Glutamatergic neuron (in vitro differentiated cells): ENCODE measurements around the gene SETDB1. TPM values are rescaled to one million over a fixed set of nuclear protein-coding genes. Genes with fewer than 3 reads are reported as not detected.
A peak's percentile ranks its signal among the peaks of the same experiment; 100 is the strongest.

Experiments used
- DNase-seq: peaks from one replicate; pipeline ENCODE4 v3.0.0; 2022
- H3K27ac Mint-ChIP-seq: one replicate; pipeline ENCODE4 v1.8.0; 2020; ENCODE audit warnings: mild to moderate bottlenecking, mixed read lengths, inconsistent platforms; ENCODE audit not compliant: unreplicated experiment
- H3K27me3 Mint-ChIP-seq: one replicate; pipeline ENCODE4 v1.8.0; 2020; ENCODE audit warnings: mild to moderate bottlenecking, moderate library complexity, mixed read lengths, inconsistent platforms; ENCODE audit not compliant: unreplicated experiment
- H3K36me3 Mint-ChIP-seq: one replicate; pipeline ENCODE4 v1.8.0; 2020; ENCODE audit warnings: mild to moderate bottlenecking, mixed read lengths, inconsistent platforms; ENCODE audit not compliant: unreplicated experiment
- H3K4me1 Mint-ChIP-seq: one replicate; pipeline ENCODE4 v1.8.0; 2020; ENCODE audit warnings: mild to moderate bottlenecking, low read depth, mixed read lengths, inconsistent platforms; ENCODE audit not compliant: unreplicated experiment
- H3K4me3 Mint-ChIP-seq: one replicate; pipeline ENCODE4 v1.8.0; 2020; ENCODE audit warnings: mild to moderate bottlenecking, mixed read lengths, inconsistent platforms; ENCODE audit not compliant: unreplicated experiment
- H3K9me3 Mint-ChIP-seq: one replicate; pipeline ENCODE4 v1.8.0; 2020; ENCODE audit warnings: mild to moderate bottlenecking, moderate library complexity, mixed read lengths, inconsistent platforms; ENCODE audit not compliant: unreplicated experiment
- total RNA-seq: library from RNA; stranded (reverse); fragmentation: NEBNext Ultra II Directional; extraction: Animal tissue kit (Norgen Biotek cat#: 25700); gene quantifications from one replicate; pipeline ENCODE4 v1.2.1, GENCODE V29; 2021; ENCODE audit not compliant: unreplicated experiment
- TF ChIP-seq, protein P1 (sequence below): fragments of 200-600 bp; sonication (generic); IDR thresholded peaks from one replicate; pipeline ENCODE4 v1.5.0; 2021; ENCODE audit not compliant: partially characterized antibody, unreplicated experiment

The SETDB1 gene
- total RNA-seq, 1 donor from 2014 or later = 57.0 TPM

DNA sequence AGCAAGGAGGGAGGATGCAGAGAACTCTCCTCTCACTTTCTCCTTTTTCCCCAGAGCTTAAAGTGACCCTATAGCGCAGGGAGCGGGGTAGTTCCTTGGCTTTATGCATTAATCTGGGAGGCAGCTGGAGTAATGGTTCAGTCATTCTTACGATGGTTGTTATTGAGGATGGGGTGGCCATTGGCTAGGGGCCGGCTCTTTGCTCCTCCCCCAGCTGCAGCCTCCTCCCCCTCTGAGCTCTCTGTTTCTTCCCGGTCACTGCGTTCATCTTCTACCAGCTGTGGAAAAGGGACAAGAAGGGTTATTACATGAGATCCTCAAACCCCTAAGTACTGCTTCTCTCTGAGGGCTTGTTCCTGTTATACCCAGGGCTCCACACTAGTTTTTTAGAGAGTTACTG lies 39.8 kb downstream of the SETDB1 start:
- TF ChIP-seq, protein P1, sequence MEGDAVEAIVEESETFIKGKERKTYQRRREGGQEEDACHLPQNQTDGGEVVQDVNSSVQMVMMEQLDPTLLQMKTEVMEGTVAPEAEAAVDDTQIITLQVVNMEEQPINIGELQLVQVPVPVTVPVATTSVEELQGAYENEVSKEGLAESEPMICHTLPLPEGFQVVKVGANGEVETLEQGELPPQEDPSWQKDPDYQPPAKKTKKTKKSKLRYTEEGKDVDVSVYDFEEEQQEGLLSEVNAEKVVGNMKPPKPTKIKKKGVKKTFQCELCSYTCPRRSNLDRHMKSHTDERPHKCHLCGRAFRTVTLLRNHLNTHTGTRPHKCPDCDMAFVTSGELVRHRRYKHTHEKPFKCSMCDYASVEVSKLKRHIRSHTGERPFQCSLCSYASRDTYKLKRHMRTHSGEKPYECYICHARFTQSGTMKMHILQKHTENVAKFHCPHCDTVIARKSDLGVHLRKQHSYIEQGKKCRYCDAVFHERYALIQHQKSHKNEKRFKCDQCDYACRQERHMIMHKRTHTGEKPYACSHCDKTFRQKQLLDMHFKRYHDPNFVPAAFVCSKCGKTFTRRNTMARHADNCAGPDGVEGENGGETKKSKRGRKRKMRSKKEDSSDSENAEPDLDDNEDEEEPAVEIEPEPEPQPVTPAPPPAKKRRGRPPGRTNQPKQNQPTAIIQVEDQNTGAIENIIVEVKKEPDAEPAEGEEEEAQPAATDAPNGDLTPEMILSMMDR = no peak
- H3K4me1 Mint-ChIP-seq = peaks cover 8% of the 10 kb centered on the region
- H3K27me3 Mint-ChIP-seq = peaks cover 2% of the 10 kb centered on the region
- peaks cover 15% of the 10 kb centered on the region for H3K36me3 Mint-ChIP-seq
- H3K4me3 Mint-ChIP-seq = no peak overlapping the region
- DNase-seq = no peak
- H3K9me3 Mint-ChIP-seq = peaks cover 2% of the 10 kb centered on the region
- no peak overlapping the region for H3K27ac Mint-ChIP-seq

- H3K9me3 Mint-ChIP-seq = peaks cover 3% of the 10 kb centered on the region
- peaks cover under 1% of the 10 kb centered on the region for H3K27me3 Mint-ChIP-seq
- peaks cover 15% of the 10 kb centered on the region for H3K36me3 Mint-ChIP-seq
- H3K4me1 Mint-ChIP-seq = peaks cover 25% of the 10 kb centered on the region
- H3K27ac Mint-ChIP-seq = no peak overlapping the region
- TF ChIP-seq, protein P1 = no peak
- no peak for DNase-seq
- no peak overlapping the region for H3K4me3 Mint-ChIP-seq
Observed at GRCh38 chr1:150967936-150968335, 41.8 kb downstream of the SETDB1 start.

GRCh38 chr1:150968491-150968890 lies 42.3 kb downstream of the SETDB1 start:
- Mint-ChIP-seq H3K36me3 (peaks cover 15% of the 10 kb centered on the region), H3K27me3 (no peaks in the 10 kb centered on the region), H3K4me1 (peaks cover 29% of the 10 kb centered on the region), H3K9me3 (peaks cover 5% of the 10 kb centered on the region), H3K27ac (peak overlapping the region; percentile 65), H3K4me3 (no peak overlapping the region)
- TF ChIP-seq, protein P1 = no peak
- DNase-seq = no peak

DNA sequence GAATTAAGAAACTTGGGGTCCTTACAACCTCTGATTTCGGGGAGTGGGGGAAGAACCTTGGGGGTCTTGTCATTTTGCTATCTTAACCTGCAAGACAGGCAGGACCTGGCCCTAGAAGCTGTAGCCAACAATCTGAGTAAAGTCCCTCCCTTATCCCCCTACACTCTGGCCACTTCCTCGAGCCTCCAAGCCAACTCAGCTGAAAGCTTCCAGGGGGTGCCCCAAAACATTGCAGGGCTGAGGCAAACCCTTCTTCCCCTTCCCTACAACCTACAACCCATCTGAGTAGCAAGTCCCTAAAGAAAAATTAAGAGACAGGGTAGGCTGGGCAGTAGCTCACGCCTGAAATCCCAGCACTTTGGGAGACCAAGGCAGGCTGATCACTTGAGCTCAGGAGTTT lies 43.5 kb downstream of the SETDB1 start:
- peaks cover 5% of the 10 kb centered on the region for H3K9me3 Mint-ChIP-seq
- no peak for DNase-seq
- no peak overlapping the region for H3K27ac Mint-ChIP-seq
- TF ChIP-seq, protein P1 = no peak
- H3K4me3 Mint-ChIP-seq = no peak overlapping the region
- H3K4me1 Mint-ChIP-seq = peaks cover 29% of the 10 kb centered on the region
- no peaks in the 10 kb centered on the region for H3K27me3 Mint-ChIP-seq
- peaks cover 10% of the 10 kb centered on the region for H3K36me3 Mint-ChIP-seq

DNA sequence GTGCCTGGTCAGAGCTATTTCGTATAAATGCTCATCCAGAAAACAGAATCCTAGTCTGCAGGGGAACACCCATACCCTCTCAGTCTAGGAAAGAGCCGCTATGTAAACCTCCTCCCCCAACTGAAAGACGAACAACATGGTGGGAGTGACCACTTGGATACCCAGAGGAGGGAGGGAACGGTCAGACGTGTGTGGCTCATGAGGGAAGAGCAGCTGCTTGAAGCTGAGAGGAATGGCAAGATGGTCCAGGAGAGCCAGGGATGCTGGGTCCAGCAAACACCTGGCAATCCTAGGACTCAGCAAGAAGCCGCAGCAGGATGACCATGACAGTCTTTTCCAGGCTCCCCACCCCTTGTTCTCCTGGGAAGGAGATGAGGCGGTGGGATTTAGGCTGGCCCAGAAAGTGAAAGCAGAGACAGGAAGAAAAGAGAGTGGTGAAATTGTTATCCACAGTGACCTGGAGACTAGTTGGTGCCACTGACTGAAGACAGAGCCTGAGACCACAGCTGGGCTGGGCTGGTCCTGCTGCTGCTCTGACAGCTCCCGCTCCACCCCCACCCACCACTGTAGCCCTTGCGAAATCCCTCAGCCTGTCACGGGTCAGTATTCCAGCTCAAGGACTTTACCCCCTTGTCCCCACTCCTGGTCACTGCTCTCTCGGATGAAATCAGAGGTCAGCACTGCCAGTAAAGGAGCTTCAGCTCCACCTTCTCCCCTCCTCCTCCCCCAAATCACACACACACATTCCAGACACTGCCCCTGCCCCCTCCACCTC lies 44.8 kb downstream of the SETDB1 start:
- H3K4me3 Mint-ChIP-seq = peak overlapping the region; percentile 78
- peaks cover 8% of the 10 kb centered on the region for H3K36me3 Mint-ChIP-seq
- TF ChIP-seq, protein P1 = no peak
- H3K4me1 Mint-ChIP-seq = peaks cover 29% of the 10 kb centered on the region
- peak; percentile 46 for DNase-seq
- H3K9me3 Mint-ChIP-seq = peaks cover 5% of the 10 kb centered on the region
- peaks cover 7% of the 10 kb centered on the region for H3K27me3 Mint-ChIP-seq
- peak overlapping the region; percentile 95 for H3K27ac Mint-ChIP-seq
